Activated naive CD4-positive, alpha-beta T cell treated with anti-CD3 and anti-CD28 coated beads, Interleukin-2, amount 50 U/mL, for 16 hours (primary cell): ENCODE data around the gene DIRAS2.
"Not testable (repeated sequence)": the region's sequence is repeated elsewhere in the genome, so short reads cannot be mapped to it uniquely, and the experiment has no call there.

Experiments used
- DNase-seq: peaks from one replicate; pipeline ENCODE4 v3.0.0-alpha.2; 2020

DIRAS2 gene

GRCh38 chr9:90642570-90643539 is at the start of gene DIRAS2:
Gene DIRAS2, minus strand, starts transcription at chr9:90642824. Its CDS starts 28,997 bp downstream, at chr9:90613827.
- peak; percentile 14 for DNase-seq

DNA sequence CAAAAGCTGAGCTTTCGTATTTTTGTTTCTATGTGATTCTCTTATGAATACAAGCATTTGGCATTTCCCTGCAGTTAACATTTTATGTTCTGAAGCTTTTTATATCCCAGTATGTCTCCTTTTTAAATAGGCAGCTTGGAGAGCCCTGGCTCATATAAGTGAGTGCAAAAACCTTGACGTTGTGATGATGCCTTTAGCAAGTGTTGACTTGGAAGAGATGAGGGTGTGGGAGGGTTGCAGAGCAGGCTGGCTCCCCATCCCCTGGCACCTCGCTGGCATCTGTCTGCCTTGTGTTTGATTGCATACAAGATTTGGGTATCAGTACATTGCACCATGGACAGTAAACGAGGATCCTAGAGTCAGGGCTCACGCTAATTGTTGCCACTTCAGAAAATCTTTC is 42.1 kb upstream of the DIRAS2 start:
- DNase-seq, result no peak

- DNase-seq, result no peak
Measured at GRCh38 chr9:90684106-90684505, 41.5 kb upstream of the DIRAS2 start.

DNA sequence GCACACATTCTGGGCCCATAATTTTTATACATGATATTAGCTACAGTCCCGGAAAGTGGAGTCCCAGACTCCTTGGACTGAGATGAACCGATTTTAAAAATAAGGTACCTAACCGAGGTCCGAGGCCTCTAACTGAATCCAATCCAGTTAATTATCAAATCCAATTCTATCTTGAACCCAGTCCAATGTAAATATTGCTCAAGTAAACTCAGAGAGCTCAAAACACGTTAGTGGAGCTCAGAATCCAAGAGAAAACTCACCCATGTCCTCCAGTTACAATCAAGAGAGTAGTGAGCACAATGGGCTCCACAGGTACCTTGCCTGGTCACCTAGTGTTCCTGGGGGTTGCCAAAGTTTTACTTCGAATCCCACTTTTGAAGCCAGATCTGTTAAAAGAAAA is 37.9 kb upstream of the DIRAS2 start:
- no peak for DNase-seq

GRCh38 chr9:90665072-90665471 is 22.4 kb upstream of the DIRAS2 start:
- no peak for DNase-seq

DNA sequence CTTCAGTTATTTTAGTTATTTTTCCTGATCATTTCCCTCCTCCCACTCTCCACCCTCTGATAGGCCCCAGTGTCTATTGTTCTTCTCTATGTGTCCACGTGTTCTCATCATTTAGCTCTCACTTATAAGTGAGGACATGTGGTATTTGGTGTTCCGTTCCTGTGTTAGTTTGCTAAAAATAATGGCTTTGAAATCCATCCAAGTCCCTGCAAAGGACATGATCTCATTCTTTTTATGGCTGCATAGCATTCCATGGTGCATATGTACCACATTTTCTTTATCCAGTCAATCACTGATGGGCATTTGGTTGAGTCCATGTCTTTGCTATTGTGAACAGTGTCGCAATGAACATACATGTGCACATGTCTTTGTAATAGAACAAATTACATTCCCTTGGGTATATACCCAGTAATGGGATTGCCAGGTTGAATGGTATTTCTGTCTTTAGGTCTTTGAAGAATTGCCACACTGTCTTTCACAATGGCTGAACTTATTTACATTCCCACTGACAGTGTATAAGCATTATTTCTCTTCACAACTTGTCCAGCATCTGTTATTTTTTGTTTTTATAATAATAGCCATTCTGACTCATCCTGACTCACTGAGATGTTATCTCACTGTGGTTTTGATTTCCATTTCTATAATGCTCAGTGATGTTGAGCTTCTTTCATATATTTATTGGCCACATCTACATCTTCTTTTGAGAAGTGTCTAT is 17.2 kb upstream of the DIRAS2 start:
- DNase-seq, result no peak

DNA sequence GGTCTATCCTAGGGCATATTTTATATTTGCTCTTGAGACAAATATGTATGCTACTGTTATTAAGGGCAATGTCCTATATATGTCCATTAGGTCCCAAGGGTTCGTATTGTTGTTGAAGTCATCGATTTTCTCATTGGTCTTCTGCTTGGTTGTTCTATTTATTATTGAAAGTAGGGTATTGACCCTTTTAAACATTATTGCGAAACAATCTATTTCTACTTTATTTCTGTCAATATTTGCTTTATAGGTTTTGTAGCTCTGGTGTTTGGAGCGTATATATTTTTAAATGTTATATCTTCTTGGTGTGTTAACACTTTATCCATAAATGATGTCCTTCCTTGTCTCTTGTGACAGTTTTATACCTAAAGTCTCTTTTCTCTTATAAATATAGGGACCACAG is 16.2 kb upstream of the DIRAS2 start:
- no peak for DNase-seq

DNA sequence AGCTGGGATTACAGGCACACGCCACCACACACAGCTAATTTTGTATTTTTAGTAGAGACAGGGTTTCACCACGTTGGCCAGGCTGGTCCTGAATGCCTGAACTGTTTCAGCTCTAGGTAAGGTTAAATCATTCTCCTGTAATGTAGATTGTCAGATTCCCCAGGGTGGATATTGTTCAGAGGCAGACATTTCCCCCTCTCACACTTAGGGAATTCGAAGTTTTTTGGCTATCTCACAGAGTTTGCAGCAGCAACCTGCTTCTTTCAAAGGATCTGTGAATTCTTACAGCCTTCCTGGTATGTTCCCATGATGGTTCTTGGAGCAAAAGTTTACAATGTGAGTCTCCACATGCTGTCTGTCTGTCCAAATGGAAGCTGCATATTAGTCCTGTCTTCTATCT is 15.6 kb upstream of the DIRAS2 start:
- no peak for DNase-seq

DNA sequence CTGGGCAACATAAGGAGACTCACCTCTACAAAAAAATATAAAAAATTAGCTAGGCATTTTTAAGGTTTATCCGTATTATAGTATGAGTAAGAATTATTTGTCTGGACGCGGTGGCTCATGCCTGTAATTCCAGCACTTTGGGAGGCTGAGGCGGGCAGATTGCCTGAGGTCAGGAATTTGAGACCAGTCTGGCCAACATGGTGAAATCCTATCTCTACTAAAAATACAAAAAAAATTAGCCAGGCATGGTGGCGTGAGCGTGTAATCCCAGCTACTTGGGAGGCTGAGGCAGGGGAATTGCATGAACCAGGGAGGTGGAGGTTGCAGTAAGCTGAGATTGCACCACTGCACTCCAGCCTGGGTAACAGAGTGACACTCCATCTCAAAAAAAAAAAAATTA is 14.3 kb upstream of the DIRAS2 start:
- DNase-seq, result not testable (repeated sequence)

GRCh38 chr9:90651246-90651645 is 8.6 kb upstream of the DIRAS2 start:
- DNase-seq, result no peak

GRCh38 chr9:90647843-90648242 is 5.2 kb upstream of the DIRAS2 start:
- no peak for DNase-seq

DNA sequence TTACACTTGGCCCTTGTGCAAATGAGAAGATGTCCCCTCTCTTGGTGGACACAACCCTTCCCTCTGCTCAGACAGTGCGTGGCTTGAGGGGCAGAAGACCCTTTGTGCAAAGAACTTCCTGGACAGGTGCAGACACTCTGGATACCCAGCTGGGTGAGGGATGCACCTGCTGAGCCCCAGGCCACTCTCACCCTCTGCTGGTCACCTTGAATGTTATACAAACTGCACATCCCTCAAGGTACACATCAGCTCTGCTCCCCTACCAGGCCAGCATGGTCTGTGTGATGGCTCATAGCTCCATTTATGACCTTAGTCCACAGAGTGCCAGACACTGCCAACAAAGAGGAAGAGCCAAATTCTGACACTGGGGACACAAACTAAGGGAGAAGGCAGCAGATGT is 3.1 kb upstream of the DIRAS2 start:
- no peak for DNase-seq

DNA sequence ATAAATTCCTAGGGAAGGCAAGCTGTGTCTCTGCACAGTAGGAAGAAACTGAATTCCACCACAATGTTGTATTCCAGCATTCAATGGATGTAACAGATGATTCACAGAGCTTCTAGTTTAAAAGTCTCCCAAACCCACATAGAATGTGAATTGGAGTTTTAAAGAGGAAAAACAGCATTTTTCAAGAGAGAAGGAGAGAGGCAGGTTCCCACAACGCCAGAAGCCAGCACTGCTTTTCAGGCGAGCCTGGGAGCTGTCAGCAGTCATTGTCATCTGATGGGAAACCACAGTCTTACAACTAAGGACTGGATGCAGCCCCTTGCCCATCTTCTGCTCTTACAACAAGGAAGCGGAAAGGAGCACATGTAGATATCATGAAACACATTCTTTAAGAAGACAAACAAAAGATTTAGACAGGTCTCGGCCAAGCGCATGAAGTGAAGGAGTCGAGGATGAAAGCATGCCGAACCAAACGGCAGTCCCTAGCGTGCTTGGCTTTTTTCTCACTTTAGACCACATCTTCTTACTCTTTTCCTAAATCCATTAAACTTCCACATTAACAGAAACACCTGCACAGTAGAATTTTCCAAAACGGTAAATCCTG is 638 bp downstream of the DIRAS2 start:
- no peak for DNase-seq

GRCh38 chr9:90641086-90641485 is 1.5 kb downstream of the DIRAS2 start:
- DNase-seq, result no peak

DNA sequence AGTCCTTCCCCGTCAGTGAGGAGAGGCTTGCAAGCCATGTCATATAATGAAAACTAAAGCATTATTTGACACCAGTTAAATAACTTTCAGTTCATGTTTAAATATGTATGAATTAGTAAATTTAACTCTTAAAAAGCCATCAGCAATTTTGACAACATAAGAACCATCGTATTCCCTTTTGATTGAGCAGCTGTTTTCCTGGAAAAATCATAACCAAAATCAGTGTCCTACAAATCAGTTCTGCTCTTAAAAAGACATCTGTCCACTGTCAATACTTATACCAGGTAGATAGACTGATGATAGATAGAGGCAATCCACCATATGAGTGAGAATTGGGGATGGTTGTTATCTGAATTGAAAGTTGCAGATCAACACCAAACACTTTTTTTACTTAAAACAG is 2.3 kb downstream of the DIRAS2 start:
- no peak for DNase-seq

GRCh38 chr9:90637626-90638025 is 5.0 kb downstream of the DIRAS2 start:
- DNase-seq, result no peak

- no peak for DNase-seq
Measured at GRCh38 chr9:90632647-90633207, 9.9 kb downstream of the DIRAS2 start.

- no peak for DNase-seq
Measured at GRCh38 chr9:90631964-90632363, 10.7 kb downstream of the DIRAS2 start.

DNA sequence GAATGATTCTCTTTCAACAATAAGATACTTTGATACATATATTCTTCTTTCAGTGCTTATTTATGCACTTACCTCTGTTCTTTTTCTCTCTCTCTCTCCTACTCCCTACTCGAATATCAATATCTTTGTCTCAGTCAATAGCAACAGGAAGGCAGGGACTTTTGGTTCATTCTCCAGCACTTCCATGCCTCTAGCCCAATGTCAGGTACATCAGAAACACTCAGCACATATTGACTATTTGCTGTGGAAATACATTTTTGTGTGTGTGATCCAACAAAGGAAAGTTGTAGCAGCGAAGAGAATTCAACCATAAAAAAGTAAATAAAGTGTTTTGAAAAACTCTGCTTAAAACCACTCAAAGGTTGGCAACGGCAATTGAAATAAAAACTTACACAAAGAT is 12.6 kb downstream of the DIRAS2 start:
- DNase-seq, result no peak

DNA sequence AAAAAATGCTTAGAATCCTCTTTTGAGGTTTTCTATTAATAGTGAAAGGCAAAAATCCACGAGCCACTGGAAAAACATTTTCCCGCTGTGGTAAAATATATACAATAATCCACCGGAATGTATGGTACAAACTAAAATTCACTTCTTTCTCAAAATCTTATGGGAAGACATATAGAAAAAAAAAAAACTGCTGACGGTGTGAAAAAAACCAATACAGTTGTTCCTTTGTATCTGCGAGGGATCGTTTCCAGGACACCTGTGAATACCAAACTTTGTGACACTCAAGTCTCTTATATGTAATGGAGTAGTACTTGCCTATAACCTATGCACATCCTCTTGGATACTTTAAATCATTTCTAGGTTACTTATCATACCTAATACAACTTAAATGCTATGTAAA is 13.3 kb downstream of the DIRAS2 start:
- no peak for DNase-seq

DNA sequence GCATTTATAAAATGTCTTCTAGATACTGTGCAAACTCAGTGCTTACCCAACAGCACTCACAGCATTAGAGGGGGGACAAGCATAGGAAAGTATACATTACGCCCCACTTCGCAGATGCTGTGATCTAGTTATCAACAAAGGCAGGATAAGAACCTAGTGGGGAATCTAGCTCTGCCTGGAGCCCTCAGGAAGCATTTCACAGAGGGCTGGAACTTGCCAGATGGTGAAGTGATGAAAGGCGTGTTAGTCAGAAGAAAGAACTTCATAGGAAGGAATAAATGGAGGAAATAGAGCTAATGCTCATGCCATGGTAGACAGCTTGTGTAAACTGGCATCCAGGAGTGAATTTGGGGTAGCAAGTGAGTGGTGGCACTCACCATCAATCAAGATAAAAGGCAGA is 25.8 kb downstream of the DIRAS2 start:
- no peak for DNase-seq

DNA sequence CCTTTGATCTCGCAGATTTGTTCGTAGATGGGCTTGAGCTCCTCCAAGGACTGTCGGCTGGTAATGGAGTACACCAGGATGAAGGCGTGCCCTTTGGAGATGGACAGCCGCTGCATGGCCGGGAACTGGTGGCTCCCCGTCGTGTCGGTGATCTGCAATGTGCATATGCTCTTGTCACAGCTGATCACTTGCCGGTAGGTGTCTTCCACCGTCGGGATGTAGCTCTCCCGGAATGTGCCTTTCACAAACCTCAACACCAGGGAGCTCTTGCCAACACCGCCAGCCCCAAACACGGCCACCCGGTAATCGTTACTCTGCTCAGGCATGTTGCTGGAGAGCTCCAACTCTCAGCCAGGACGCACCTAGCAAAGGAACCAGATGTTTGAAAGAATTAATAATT is 29.1 kb downstream of the DIRAS2 start:
- DNase-seq, result no peak

DNA sequence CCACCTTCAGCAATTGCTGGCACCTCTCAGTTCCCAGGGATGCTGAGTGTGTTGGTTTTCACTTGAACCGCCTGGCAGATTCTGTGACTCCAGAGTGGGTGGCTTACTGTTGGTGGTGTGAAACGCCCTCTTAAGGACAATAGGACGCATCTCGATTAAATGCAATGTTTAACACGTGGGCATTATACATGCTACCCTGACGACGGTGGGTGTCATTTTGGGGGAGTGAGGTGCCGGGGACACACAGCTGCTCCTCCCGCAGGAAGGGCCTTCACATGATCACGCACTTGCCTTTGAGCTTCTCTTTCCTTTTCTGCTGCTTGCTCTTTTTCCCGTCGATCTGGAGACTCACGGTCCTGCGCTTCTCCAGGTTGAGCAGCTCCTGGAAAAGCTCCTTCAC is 29.7 kb downstream of the DIRAS2 start:
- DNase-seq, result no peak
